ENCODE measurements around the gene TAS2R39.

Gene TAS2R39

GRCh38 chr7:143216686-143217085 lies 33.5 kb downstream of the TAS2R39 start:
- no peak for DNase-seq (ENCODE audit: low read depth)

GRCh38 chr7:143217806-143218205 lies 34.6 kb downstream of the TAS2R39 start:
- no peak for DNase-seq (ENCODE audit: low read depth)

GRCh38 chr7:143221286-143221685 lies 38.1 kb downstream of the TAS2R39 start:
- DNase-seq (ENCODE audit: low read depth): no peak

- DNase-seq (ENCODE audit: low read depth): no peak
Measured at GRCh38 chr7:143221737-143222136, 38.5 kb downstream of the TAS2R39 start, which contains the start of gene TAS2R40. TSS of gene TAS2R40 (plus strand) at chr7:143222037. CDS start at chr7:143222079, 42 bp downstream.

GRCh38 chr7:143222782-143223181 lies 39.6 kb downstream of the TAS2R39 start:
- no peak for DNase-seq (ENCODE audit: low read depth)

- no peak for DNase-seq (ENCODE audit: low read depth)
Measured at GRCh38 chr7:143223784-143224183, 40.6 kb downstream of the TAS2R39 start.

- DNase-seq (ENCODE audit: low read depth): no peak
Measured at GRCh38 chr7:143225047-143225446, 41.8 kb downstream of the TAS2R39 start.

GRCh38 chr7:143227806-143228205 lies 44.6 kb downstream of the TAS2R39 start:
- no peak for DNase-seq (ENCODE audit: low read depth)

- no peak for DNase-seq (ENCODE audit: low read depth)
Measured at GRCh38 chr7:143229054-143229790, 46.0 kb downstream of the TAS2R39 start.

GRCh38 chr7:143230602-143231457 lies 47.6 kb downstream of the TAS2R39 start:
- DNase-seq (ENCODE audit: low read depth): no peak

Data from stimulated activated CD4-positive, alpha-beta T cell treated with anti-CD3 and anti-CD28 coated beads, Interleukin-2, amount 100 ng/mL, for 4 hours (primary cell).